Fibroblast of skin of abdomen (primary cell): ENCODE results near the gene OPCML.

Source experiments
- DNase-seq: peaks from one replicate; pipeline ENCODE4 v3.0.0-alpha.2; 2013

OPCML gene

GRCh38 chr11:133354069-133354468, 178.2 kb downstream of the OPCML start:
- no peak for DNase-seq

DNA sequence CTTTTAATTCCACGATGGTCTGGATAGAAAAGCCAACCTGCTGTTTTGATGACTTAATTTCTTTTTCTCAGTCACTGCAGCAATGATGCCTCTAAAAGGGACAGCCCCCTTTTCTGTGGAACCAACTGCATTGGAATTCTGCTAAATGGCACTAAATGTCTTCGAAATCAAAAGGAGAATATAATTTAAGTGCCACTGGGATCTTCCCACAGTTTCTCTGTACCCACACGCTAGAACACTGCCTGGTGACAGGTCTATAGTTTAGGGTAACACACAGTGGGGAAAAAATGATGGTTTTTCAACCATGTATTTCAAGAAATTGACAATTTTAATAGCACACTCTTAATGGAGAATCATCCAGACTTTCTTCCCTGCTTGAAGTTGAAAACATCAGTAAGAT, 182.3 kb downstream of the OPCML start:
- no peak for DNase-seq

DNA sequence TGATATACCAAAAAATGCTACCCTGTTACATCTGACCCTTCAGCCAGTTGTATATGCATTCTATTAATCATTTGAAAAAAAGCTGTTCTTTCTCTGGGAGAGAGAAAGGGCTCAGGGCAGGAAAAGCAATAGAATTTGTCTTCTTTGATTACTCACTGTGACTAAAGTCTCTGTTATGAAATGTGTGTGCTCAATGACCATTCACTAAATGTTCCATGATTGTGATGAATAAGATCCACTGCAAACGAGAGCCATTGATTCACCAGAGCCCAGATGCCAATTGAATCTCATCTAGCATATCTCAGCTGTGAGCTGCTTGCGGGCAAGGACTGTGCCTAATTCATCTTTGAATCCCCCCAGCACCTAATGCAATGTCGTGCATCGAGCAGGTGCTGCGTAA, 184.3 kb downstream of the OPCML start:
- no peak for DNase-seq

- no peak for DNase-seq
Observed at GRCh38 chr11:133346137-133346536, 186.2 kb downstream of the OPCML start.

DNA sequence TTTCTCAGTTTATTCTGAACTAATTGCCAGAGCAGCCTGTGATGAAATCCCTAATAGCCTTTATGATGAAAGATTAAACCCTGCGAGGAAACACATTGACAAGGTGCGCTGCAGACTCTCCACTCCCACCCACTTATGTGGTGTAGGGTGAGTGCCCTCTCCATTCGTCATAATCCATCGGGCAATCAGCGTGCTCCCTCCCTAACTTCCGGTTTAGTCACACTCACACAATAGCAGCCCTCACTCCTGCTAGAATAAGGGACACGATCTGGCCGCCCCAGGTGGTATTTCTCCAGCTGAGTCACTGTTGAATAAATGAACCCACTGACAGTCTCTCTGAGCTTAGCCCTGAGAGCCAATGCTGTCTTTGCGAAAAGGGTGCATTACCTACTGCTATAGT, 188.3 kb downstream of the OPCML start:
- no peak for DNase-seq

- DNase-seq = no peak
Observed at GRCh38 chr11:133339495-133340140, 192.7 kb downstream of the OPCML start.

- no peak for DNase-seq
Observed at GRCh38 chr11:133338588-133338987, 193.7 kb downstream of the OPCML start.

DNA sequence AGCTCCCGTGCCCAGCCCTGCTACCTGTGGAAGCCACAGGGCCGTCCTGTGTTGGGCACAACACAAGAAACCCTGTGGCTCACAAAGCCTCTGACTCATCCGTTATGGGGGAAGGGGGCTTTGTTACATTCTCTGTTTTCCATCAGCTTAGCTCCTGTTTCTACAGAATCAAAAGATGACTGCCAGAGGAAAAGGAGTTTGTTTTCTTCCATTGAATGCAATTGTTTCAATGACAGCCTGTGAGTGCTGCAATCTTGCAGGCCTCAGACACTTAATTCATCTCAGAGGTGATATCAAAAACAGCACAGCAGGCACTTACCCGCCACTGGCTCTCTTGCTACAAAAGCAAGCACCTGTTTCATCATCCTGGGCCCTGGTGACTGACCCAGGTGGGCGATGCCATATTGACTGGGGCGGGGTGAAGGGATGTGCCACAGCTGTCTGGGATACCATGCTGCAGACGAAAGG, 194.3 kb downstream of the OPCML start:
- no peak for DNase-seq

- DNase-seq = no peak
Observed at GRCh38 chr11:133337193-133337592, 195.1 kb downstream of the OPCML start.

DNA sequence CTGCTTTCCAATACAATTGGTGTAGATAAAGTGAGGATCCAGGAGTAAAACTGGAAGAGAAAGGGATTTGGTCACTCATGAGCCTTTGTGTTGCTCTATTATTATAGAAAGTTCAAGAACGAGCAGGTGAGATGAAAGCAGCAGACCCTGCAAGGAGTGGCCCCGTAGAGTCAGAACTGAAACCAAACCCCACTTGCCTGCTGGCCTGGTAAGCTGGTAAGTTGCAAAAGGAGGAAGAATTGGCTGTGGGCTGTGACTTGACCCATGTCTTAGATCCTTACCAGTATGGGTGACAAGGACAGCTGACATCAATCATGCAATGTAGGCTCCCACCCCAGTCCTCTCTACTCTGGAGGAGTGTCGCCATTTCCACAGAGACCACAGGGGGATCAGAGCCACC, 201.3 kb downstream of the OPCML start:
- no peak for DNase-seq

DNA sequence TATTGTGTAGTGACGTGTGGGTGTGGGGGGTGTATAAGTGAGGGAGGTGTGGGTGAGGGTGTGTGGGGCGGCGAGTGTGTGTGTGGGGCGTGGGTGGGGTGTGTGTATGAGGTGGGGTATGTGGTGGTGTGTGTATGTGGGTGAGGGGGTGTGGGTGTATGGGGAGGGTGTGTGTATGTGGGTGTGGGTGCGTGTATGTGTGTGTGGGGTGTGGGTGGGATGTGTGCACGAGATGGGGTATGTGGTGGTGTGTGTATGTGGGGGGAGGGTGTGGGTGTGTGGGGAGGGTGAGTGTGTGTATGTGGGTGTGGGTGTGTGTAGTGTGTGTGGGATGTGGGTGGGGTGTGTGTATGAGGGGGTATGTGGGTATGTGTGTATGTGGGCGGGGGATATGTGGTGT, 205.5 kb downstream of the OPCML start:
- DNase-seq = no peak

- no peak for DNase-seq
Observed at GRCh38 chr11:133326332-133326731, 206.0 kb downstream of the OPCML start.

DNA sequence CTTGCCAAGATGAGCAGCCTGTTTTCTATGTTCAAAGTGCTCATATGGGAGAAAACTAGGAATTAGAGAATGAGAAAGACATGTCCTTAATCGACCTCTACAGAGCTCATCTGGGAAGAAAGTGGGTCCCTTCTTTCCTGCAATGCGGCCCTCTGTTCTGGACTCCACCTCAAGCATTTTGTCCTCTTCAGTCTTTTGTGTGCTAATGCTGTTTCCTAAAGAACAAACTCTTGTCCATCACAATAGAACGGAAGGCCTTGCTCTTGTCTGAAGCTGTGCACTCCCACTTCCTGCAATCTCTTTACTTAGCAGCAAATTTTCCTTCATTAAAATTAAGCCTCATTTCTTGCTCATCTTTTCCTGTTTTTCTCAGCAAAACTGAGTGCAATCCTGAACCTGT, 206.6 kb downstream of the OPCML start:
- no peak for DNase-seq

DNA sequence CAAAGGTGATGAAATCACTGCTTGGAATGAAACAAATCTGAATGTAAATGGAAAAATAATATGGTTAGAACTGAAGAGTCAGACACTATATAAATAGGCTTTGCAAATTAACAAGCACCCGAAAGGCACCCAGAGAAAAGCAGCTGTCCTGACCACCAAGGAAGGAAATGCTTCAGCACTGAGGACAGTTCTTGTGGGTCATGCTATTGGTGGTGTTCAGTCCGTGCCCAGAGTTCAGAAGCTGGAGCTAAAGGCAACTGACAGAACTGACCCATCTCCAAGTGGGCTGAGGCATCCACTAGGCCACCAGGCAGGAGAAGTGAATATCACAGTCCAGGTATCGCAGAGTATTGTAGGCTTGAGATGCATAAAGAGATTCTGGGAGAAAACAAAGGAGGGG, 208.9 kb downstream of the OPCML start:
- no peak for DNase-seq

DNA sequence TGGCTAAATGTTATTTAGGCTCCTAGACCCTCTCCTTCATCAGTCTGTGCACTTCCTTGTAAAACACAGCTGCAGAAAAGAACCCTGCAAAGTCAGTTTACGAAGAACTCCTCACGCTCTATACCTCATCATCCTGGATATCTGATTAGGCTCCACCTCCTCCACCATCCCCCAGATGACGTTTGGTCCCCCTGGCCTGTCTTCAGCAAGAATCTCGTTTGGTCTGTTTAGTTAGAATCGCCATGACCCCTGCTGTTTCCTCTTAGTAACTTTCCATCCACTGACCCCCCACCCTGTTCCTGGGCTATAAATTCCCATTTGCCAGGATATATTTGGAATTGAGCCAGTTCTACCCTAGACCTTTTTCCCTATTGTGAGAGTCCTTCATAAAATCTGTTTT, 214.1 kb downstream of the OPCML start:
- no peak for DNase-seq

GRCh38 chr11:133311230-133311629, 221.1 kb downstream of the OPCML start:
- DNase-seq = no peak

GRCh38 chr11:133306019-133306418, 226.3 kb downstream of the OPCML start:
- DNase-seq = no peak

DNA sequence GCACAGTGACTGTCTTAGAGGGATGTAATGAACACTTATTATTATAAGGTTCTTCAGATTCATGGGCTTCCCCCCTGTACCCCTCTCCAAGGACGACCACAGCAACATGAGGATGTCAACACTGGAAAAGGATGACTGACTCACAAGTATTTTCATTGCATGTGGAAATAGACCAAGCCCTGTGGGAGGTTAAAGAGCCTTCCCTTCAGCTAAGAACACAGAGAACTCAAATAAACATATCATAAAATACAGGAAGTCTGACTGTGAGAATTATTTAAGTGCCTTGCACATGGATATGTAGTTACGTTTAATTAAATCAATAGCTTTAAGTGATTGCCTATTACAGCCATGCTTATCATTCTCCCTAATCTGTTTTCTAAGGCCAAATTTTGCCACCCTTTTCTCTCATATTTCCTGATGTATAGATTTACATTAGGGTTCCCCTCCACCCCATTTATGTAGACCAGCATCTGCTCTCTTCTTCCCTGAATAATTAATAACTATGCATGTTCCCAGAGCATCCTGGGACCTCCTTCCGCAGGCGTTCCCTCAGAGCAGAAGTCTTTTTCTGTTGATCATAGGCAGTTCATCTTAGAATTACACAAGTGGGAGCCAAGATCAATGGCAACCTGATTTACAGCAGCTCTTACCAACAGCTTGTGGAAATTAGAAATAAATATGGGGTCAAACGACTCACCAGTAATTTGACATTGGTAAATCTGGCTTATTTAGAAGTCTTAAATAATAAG, 226.9 kb downstream of the OPCML start:
- no peak for DNase-seq

DNA sequence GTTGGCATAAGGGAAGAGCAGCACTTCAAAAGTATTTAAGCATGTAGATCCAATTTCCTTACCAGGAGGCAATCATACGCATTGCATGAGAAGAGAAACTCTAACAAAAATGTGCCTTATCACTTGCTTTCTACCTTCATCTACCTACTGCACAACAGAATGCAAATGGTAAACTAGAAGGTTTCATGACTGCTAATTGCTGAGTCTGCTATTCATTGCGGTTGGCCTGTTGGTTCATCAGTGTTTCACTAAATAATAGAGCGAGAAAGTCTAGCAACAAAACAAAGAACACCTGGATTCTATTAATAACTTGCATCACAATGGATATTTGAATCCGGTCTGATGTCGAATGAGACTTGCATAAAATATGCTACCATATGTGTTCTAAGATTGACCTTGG, 229.0 kb downstream of the OPCML start:
- no peak for DNase-seq

GRCh38 chr11:133302056-133302455, 230.2 kb downstream of the OPCML start:
- DNase-seq = no peak

DNA sequence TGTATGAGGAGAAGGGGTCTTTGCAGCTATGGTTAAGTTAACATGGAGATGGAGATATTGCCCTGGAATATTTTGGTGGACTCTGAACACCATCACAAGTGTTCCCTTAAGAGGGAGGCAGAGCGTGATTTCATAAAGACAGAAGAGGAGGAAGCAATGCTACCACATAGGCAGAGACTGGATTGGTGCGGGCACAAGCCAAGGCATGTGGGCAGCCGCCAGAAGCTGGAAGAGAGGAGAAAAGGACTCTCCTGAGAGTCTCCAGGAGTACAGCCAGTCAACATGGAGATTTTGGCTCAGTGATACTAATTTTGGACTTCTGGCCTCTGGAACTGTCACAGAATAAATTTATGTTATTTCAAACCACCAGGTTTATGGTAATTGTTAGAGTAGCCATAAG, 231.6 kb downstream of the OPCML start:
- no peak for DNase-seq

DNA sequence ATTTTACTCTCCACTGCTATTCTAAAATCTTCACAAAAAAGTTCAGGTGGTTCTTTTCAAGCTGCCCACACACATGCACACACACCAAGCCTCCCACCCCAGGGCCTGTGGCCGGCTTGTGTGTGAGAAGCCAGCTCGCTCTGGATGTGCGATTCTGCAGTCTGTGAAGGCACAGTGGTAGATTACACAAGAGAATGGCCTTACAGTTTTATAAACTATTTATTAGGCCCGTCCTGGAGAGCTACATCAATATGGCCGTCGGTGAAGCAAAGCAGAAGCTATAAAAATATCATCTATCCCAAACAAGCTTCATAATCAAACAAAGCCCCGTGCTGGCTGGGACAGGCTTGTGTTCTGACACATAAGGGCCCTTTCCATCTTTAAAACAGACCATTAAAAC, 240.5 kb downstream of the OPCML start:
- no peak for DNase-seq

DNA sequence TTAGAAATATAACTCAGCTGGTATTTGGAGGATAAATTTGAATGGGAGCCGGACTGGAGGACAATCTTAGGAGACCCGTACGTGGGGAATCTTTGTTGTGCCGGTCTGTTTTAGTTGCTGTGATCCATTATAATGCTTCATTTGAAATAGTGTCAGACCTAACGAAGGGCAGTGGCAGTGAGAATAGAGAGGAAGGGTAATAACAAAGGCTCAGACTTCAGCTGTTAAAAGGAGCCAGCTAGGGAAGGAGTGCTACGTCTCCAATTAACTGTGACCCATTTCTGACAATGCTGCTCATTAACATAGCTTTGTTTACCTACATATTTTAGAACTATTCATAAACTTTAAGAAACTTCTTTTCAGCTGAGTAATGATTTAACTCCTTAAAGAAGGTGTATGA, 246.9 kb downstream of the OPCML start:
- no peak for DNase-seq

- no peak for DNase-seq
Observed at GRCh38 chr11:133284156-133284555, 248.1 kb downstream of the OPCML start.

- DNase-seq = no peak
Observed at GRCh38 chr11:133277886-133278285, 254.4 kb downstream of the OPCML start.
